Measurements from ENCODE around the gene COL1A1.

- no peak for TF ChIP-seq EZH2 (IDR thresholded peaks at IDR 0.05; ENCODE audit: borderline replicate concordance, low read depth, low read length, severe bottlenecking)
- TF ChIP-seq CTCF (IDR thresholded peaks at IDR 0.05; ENCODE audit: borderline replicate concordance, extremely low read depth, low read length, poor library complexity, severe bottlenecking), result no peak
Measured at GRCh38 chr17:50189550-50190292, 11.7 kb downstream of the COL1A1 start.

Data from DND-41 (cell line).